HG03558 (cell line): ENCODE results near the gene IP6K3.
A peak's percentile ranks its signal among the peaks of the same experiment; 100 is the strongest.

Experiments
- ATAC-seq: cut with Tn5 transposase; IDR thresholded peaks from one replicate; pipeline ENCODE4 v1.9.1; 2021; ENCODE audit warnings: moderate number of reproducible peaks; ENCODE audit not compliant: unreplicated experiment; ENCODE audit errors: extremely low read depth

Gene IP6K3, protein sequence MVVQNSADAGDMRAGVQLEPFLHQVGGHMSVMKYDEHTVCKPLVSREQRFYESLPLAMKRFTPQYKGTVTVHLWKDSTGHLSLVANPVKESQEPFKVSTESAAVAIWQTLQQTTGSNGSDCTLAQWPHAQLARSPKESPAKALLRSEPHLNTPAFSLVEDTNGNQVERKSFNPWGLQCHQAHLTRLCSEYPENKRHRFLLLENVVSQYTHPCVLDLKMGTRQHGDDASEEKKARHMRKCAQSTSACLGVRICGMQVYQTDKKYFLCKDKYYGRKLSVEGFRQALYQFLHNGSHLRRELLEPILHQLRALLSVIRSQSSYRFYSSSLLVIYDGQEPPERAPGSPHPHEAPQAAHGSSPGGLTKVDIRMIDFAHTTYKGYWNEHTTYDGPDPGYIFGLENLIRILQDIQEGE

DNA sequence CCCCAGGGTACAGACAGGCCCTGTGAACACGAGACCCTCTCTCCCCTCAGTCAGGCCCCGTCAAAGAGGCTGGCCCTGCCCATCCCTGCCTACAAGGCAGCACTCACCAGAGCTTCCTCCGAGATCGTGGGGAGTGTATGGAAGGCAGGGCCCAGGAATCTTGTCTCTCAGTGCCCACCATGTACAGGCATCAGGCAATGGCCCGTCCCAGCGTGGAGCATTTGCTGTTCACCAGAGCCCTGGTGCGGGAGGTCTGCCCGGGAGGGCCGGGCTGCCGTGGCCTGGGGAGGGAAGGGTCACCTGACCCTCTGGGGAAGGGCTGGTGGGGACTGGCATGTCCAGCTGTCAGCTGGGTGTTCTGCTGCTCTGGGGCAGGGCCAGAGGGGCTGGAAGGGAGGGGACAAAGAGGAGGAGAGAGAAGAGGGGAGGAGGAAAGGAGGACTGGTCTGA lies at the start of gene IP6K3:
TSS of gene IP6K3 (minus strand) at position 255 of the 450 bp plus-strand sequence. CDS start 11,429 bp downstream, outside the sequence.
- ATAC-seq: no peak

DNA sequence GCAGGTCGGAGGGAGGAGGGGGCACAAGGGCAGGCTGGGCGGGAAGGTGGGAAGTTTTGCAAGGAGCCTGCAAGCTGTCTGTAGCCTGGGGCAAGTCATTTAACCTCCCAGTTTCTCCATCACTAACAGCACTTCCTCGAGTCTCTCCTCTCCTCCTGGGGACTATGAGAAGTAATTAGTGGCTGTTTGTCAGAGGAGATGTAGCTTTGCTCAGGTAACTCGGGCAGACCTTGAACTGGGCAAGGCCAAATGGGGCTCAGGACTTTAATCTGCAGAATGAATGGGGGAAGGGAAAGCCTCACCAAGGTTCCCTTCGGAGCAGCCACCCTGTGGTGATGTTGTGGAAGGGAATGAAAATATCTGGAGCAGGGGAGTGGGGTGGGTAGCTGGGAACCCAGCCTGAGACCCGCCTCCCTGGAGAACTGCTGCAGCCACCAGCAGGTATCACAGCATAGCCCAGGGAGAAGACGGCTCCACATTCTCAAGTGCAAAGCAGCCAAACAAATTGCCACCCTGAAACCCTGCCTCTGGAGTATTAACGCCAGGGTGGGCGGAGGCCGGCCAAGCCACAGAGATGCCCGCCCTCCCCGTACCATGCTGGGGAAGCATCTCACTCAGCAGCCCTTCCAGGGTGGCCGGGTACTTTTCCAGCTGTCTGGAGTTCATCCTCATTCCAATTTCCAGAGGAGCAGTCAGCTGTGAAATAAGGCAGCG lies 48.4 kb upstream of the IP6K3 start:
- ATAC-seq: no peak

DNA sequence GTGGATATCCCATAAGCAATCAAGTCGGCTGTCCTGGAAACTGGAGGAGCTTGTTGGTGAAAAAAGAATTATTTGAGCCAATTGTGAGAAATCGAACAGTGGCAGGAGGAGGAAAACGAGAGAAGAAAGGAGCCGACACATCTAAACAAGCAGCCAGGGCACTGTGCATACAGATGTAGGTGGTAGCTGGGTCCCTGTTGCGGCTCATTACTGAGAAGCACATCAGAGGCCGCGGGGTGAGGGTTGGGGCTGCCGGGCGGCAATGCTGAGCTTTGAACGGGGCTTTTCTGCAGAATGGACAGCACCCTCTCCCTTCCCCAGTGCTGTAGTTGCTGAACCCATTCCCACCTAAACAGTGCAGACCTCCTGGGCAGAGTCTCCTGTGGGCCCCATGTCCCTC lies 46.3 kb upstream of the IP6K3 start:
- ATAC-seq: no peak

DNA sequence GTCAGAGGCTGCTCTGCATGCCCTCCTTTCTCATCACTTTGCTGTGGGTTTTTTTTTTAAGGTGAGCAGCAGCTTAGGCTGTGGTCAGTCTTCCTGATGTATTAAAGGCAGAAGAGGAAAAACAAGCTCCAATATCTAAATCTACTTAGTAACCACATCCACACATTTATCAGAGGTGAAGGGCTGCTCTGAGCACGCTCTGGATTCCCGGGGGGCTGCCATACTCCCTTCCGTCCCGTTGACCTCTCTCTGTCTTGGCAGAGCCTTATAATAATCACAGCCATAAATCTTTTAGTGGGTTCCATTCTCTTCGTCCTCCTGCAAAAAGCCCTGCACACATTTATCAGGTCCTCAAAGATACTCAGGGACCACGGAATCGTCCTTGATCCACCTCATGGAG lies 44.9 kb upstream of the IP6K3 start:
- no peak for ATAC-seq

DNA sequence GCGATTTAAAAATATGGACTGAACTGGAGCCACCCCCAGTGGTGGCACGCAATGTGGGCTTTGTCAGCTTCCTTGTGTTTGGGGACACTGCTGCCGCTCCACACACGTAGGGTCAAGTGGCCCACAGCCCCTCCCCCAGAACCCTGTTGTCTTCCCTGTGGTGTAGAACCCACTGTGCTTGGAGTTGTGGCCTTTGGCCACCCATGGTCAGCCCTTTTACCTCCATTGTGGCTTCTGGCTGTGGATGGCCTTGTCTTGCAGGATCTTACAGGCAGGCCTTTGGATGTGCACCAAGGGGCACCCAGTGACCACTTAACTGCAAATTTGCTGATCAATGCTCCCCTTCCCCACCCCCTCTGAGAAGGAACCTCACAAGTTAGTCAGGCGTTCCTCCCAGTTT lies 44.2 kb upstream of the IP6K3 start:
- no peak for ATAC-seq

DNA sequence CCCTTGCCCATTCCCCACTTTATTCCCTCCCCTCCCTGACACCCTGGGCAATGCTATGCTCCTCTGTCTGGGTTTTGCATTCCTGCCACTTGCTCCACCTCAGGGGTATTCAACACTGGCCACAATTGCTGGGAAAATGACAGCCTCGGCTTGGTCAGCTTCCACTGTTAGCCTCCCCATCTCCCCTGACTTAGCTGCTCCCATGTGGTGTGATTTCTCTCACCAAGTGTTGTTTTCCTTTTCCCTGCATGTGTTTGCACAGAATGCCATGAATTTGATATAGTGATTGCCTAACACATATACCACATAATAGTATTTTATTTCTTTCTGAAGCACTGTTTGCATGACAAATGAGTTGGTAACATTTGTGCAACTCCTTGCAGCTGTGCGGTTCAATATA lies 43.7 kb upstream of the IP6K3 start:
- ATAC-seq: no peak

DNA sequence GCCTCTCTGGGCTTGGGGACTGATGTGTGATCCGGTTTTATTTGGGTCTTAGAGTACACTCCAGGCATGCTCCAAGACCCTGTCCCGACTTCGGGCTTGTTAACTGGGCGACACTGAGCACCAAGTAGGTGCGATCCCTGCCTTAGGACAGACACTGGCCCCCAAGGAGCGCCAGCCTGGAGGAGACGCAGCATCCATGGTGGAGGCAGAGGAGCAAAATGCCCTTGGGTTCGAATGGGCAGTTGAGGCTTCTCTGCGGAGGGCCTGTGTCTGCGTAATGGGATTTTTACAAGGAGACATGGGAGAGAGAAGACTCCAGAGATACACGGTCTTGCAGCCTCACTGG lies 42.8 kb upstream of the IP6K3 start:
- no peak for ATAC-seq

DNA sequence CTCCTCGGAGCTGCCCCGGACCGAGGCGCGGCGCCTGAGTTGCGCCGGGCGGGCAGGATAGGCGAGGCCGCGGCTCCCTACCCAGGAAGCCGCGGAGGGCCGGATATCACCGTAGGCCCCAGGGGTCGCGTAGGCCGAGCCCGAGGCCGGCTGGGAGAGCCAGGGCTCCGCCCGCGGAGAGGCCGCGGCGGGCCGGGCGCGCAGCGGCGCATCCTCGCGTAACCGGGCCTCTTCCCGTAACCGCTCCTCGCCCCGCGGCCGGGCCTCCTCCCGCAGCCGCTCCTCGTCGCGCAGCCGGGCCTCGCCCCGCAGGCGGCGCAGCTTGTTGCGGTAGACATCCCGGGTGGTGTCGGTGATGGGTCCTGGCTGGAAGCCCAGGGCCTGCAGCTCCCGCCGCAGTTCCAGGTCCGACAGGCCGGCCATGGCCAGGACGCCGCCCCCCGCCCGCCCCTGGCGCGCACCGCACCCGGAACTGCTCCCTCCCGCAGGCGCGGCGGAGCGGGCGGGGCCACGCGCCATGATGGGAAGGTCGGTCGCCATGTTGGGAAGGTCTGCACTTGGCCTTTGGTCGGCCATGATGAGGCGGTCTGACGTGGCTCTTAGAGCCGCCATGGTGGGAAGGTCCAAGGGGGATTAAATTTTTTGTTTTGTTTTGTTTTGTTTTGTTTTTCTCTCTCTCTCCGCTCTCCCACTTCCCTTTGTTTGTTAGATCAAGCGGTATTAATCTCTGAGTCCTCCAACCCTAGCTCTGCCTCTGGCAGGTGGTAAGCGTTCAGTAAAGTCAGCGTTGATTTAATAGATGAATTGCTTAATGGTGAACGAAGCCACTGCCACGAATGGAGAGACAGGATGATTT lies 42.2 kb upstream of the IP6K3 start, which contains the start of gene LEMD2:
TSS of gene LEMD2 (minus strand) at position 437 of the 856 bp plus-strand sequence. CDS start at position 423, 14 bp downstream.
- ATAC-seq: peak; percentile 70

DNA sequence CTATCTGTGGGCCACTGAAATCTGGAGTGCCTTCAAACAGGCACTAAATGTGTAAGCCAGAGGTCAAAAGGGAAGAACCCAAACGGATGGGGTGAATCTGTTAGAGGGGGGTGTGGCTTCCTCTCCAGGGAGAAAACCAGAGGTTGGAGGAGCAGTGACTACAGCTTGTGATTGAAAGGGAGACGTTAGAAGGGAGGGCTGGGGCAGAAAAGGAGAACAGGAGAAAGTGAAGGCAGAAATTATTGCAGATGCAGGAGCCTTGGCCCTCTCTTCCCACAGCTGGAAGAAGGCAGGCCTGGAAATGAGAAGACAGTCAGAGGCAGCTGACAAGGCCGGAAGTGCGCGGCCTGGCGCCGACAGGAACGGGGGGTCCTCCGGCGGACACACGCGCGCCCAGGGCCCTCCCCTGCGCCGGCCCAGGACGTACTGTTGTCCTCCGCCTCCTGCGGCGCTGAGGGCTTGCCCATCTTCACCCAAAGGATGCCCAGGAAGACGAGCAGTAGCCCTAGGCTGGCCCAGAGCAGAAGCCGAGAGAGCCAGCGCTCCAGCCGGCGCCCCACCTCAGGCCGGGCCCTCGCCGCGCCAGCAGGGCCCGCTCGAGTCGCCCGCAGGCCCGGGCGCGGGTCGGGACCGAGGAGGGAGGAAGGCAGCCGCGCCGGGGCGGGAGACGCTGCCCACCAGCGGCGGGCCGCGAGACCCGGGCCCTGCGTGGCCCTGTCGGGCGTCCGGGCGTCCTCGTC lies 41.4 kb upstream of the IP6K3 start:
- peak; percentile 8 for ATAC-seq

DNA sequence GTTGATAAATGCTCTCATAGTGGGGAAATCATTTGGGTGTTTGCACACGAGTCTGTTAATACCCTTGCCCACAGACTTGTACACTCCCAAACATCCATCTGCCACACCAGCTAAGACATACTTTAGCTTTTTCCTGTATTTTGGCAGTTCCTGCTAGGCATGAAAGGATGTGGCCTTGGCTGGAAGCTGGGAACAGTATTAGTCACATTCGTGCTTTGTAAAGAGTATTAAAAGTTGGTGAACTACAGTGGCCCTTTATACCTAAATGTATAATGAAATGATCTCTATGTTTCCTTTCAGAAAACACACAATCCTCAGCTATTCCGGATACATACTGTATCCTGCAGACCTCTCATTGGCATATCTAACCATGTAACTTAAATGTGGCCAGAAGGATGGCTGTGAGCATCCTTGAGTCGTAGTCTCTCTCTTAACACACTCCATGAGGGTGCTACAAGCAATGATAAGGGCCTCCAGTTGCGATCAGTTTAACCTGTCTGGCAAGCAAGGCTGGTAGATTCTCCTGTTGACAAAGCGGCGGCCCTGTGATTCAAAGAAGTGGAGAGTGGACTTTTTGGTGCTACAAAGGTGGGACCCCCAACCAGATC lies 40.7 kb upstream of the IP6K3 start:
- ATAC-seq: no peak

DNA sequence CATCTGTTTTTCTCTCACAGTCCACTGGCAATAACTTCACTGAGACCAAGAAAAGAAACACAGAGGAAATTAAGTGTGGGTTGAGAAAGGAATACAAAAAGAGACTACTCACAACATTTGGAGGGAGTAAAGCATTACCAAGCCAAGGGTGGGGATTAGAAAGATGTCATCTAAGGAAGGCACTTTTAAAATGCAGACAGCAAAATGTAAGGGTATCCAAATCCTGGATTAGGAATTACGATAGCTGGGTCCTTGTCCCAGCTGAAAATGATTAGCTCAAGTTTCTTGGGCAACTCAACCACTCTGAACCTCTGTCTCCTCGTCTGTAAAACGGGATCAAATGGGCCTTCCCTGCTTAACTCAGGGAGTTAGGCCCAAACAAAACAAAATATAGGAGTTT lies 40.0 kb upstream of the IP6K3 start:
- no peak for ATAC-seq

DNA sequence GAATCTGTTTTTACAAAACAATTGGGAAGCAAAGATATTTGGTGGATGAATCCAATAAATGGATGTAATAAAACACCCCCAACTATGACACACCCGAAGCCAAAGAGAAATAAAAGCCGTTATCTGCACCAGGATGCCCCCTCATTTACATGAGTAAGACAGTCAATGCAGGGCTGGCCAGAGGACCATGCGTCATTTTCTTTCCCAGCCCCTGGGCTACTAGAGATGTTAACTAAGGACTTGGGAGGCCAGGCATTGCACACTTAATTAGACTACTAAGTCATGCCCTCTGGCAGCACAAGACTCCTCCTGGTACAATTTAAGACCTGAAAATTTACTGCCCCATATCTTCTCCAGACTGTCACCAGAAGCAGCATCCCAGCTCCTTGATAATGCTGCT lies 39.1 kb upstream of the IP6K3 start:
- no peak for ATAC-seq

DNA sequence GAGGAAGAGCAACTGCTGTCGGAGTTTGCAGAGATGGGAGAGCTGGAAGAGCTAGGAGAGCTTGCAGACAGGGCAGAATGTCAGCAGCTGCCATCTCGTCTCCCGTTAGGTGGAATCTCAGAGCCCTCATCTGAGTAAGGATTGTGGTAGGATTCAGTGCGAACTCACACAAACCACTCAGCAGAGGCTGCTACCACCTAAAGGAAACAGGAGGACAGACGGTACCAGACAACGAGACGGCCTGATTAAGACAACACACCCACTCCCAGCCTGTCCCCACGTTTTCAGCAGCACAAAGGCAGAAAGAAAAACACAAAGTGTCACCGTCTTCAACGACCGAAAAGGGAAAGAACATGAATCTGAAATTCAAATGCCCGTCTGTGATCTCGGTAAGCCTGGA lies 38.1 kb upstream of the IP6K3 start:
- no peak for ATAC-seq

DNA sequence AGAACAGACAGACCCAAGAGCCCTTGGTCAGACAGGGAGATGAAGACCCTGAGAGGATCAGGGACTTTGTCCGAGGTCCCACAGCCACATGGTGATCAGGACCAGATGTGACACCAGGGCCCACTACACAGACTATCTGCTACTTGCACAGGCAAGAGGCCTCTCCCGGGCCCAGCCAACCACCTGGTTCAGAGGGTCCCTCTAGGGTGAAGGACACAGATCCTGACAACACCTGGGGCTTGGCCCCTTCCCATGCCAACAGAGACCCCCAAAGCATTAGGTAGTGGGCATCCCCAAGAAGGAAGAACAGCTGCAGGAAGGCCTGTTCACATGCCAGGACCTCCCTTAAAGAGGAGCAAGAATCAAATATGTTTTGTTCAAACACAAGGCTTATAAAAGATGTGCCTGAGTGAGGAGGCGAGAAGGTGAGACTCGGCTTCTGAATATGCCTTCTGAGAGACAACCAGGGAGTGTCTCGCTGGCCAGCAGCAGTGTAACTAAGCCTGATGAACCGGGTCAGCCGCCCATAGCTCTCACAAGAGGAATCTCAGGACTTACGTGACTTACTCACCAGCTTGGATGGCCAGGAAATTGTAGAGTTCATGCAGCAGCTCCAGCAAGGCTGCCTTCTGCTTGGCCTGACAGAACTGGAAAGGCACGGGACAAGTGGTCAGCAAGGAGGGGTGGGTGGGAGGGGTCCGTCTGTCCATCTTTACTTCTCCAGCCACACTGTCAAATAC lies 37.2 kb upstream of the IP6K3 start:
- no peak for ATAC-seq

DNA sequence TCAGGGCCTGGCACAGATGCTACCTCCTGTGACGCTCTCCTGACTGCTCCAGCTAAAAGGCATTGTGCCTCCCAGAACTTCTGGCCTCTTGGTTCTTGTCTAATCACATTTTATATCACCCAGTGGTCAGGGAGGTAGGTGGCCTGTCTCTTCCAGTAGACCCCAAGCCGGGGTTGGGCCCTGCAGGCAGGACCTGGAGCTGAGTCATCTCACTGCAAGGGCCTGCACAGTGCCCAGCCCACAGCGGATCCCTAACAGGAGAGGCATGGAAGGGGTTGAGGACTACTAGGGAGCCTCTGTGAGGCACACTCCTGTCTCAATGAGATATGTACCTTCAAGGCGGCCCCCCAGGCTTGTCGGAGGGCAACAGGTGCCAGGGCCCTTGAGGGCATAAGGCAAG lies 35.9 kb upstream of the IP6K3 start:
- no peak for ATAC-seq

DNA sequence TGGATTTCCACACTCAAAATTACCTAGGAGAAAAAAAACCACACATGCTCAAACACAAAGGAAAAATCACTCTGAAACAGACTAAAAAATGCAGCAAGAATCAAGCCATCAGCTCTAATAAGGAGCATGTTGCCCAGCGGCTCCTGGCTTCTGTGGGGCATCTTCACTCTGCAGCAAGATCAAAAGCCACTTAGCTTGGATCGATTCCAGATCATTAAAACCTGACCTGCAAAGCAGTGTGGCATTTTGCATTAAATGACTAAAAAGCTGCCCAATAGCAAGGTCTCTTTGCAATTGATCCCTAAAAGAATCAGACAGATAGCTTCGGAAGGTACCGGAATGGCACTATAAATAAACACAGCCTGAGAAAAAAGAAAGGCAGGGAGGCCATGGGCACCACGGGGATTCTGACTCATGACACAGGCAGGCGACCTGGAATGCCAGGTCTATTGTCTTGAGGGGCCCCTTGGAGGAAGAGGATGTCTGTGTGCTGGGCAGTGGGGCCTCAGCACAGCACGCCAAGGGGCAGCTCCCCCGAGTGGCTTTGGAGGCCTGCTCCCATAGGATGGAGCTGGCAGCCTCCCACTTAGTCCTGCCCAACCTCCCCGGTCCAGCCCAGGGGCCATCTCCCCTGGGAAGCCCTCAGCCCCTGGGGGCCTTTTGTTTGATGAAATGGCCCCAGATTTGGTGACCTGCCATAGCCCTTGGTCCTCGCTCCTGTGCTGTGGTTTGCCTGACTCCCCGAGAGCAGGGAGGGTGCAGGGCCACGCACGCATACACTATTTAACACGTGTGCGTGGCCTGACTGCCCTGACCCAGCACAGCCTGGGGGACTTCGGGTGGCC lies 34.6 kb upstream of the IP6K3 start:
- no peak for ATAC-seq

DNA sequence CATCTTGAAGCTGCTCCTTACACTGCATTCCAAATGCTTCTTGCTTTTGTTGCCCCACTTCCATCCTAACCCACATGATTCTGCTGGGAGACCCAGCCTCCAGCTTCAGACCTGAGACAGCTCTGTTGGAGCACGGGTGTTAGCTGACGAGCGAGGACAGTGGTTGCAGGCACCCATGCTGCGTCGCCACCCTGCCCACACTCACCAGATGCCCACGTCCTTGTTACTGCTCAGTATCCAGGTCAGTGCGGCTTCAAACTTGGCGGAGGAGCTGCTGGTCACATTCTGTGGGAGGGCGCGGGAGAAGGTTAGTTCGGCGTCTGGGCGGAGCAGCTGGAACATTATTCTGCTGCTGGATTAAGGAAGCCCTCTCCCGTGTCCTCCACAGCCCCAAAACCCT lies 33.2 kb upstream of the IP6K3 start:
- no peak for ATAC-seq

DNA sequence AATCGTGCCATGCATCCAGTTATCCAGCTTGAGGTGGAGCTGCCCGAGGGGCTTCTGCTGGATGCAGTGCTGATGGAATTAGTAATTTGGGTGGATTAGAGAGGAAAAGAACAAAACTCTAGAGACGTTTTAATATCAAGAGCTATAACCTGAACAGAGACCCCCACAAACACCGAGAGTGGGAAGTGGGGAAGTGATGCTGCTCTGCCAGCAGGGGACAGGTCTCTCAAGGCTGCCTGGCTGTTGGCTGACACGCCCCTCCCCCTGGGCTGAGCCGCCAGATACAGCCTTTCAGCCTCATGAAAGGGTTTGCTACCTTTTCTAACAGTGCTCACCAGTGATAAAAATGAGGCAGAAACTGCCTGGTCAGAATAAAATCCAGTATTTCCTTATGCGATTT lies 32.6 kb upstream of the IP6K3 start:
- ATAC-seq: no peak
